HepG2 (cell line): Measurements from ENCODE around the gene HEPHL1. TPM values are rescaled to one million over a fixed set of nuclear protein-coding genes. Genes with fewer than 3 reads are reported as not detected.
"Not testable (repeated sequence)": the region's sequence is repeated elsewhere in the genome, so short reads cannot be mapped to it uniquely, and the experiment has no call there.

Experiments used
- ATAC-seq: fragments of 200-7000 bp; cut with Tn5 transposase; 3 replicates; pipeline ENCODE4 v1.9.1; 2020; ENCODE audit warnings: mild to moderate bottlenecking, moderate library complexity
- BruUV-seq: library from RNA; stranded (reverse); fragments of 400-500 nt; replicated peaks from 2 replicates; lab custom pipeline; 2021; lab: Mats Ljungman, UMichigan
- CTCF ChIA-PET: fragments of 300-600 bp; formaldehyde crosslinking; extraction: SDS; loops from one replicate; lab custom pipeline; 2021; ENCODE audit warnings: low total read pairs, inconsistent platforms, low intra/inter-chr PET ratio; lab: Yijun Ruan, JAX
- POLR2A ChIA-PET: fragments of 350-600 bp; sonication (Branson Sonifier 250); formaldehyde crosslinking; loops from one replicate; lab custom pipeline; 2020; ENCODE audit warnings: antibody characterized with exemption, inconsistent platforms; lab: Yijun Ruan, JAX
- DNase-seq: peaks from one replicate; pipeline ENCODE4 v3.0.0-alpha.2; 2015; ENCODE audit warnings: low spot score
- FAIRE-seq: peaks from 3 replicates; lab custom pipeline; 2011; peaks lifted over from hg19 to GRCh38; lab: Jason Lieb, UNC
- H2AFZ ChIP-seq: one replicate; pipeline ENCODE4 v1.6.1; 2011; ENCODE audit warnings: low read length, inconsistent platforms
- H3K27ac ChIP-seq: fragments of 300-600 bp; 3 replicates; pipeline ENCODE4 v1.8.0; 2011; ENCODE audit warnings: mixed run types, mild to moderate bottlenecking, mixed read lengths, low read length, inconsistent platforms; ENCODE audit not compliant: insufficient read depth; ENCODE audit errors: extremely low read length
- H3K27me3 ChIP-seq, 2 experiments: fragments of 200-600 bp in 1 of 2; 2 replicates in 1 of 2; 3 replicates in 1 of 2; pipeline versions ENCODE4 v1.6.0 to v1.8.0; 2011; ENCODE audit warnings: low read length in 2 of 2, mild to moderate bottlenecking in 2 of 2, moderate library complexity in 2 of 2, inconsistent platforms in 1 of 2; ENCODE audit not compliant: insufficient read depth in 2 of 2, control insufficient read depth in 1 of 2
- H3K36me3 ChIP-seq, 2 experiments: fragments of 200-600 bp in 1 of 2; replicated peaks in 1 of 2; 2 replicates in 1 of 2; 3 replicates in 1 of 2; pipeline versions ENCODE4 v1.5.1 to v1.8.0; 2011; ENCODE audit warnings: low read length in 2 of 2, inconsistent platforms in 1 of 2; ENCODE audit not compliant: insufficient read depth in 2 of 2, control insufficient read depth in 1 of 2
- H3K4me1 ChIP-seq: 2 replicates; pipeline ENCODE4 v1.5.1; 2012; ENCODE audit warnings: low read length, inconsistent platforms; ENCODE audit not compliant: insufficient read depth
- H3K4me2 ChIP-seq: 2 replicates; pipeline ENCODE4 v1.6.0; 2011; ENCODE audit warnings: low read depth, low read length, inconsistent platforms
- H3K4me3 ChIP-seq, 3 experiments: fragments of 200-600 bp in 1 of 3; sonication (generic), shearing (Covaris generic) in 1 of 3; replicated peaks in 1 of 3; 2 replicates each; pipeline ENCODE4 v1.5.1; 2011 to 2016; ENCODE audit warnings: low read length in 3 of 3, inconsistent platforms in 2 of 3, low read depth in 2 of 3, mild to moderate bottlenecking in 2 of 3, control low read depth in 1 of 3, mixed read lengths in 1 of 3; ENCODE audit not compliant: insufficient read depth in 1 of 3
- H3K79me2 ChIP-seq: one replicate; pipeline ENCODE4 v1.6.1; 2011; ENCODE audit warnings: low read length, inconsistent platforms; ENCODE audit not compliant: insufficient read depth
- H3K9ac ChIP-seq: 2 replicates; pipeline ENCODE4 v1.6.0; 2011; ENCODE audit warnings: mild to moderate bottlenecking, low read depth, low read length, inconsistent platforms; ENCODE audit not compliant: insufficient read depth
- H3K9me3 ChIP-seq: 2 replicates; pipeline ENCODE4 v1.5.1; 2012; ENCODE audit warnings: mild to moderate bottlenecking, low read length
- H4K20me1 ChIP-seq: 2 replicates; pipeline ENCODE4 v1.6.0; 2011; ENCODE audit warnings: inconsistent platforms, mild to moderate bottlenecking, low read length, moderate library complexity; ENCODE audit not compliant: insufficient read depth
- ATF7 ChIP-seq, 2 experiments: fragments of 450-650 bp in 1 of 2; sonication (generic) in 1 of 2; formaldehyde crosslinking in 1 of 2; IDR thresholded peaks; 2 replicates each; pipeline versions ENCODE4 v1.4.0 to v1.6.1; 2016 to 2020; ENCODE audit warnings: antibody characterized with exemption in 1 of 2, mild to moderate bottlenecking in 1 of 2, missing genetic modification reagents in 1 of 2
- FOXK2 ChIP-seq: fragments of 450-650 bp; IDR thresholded peaks from 2 replicates; pipeline ENCODE4 v1.6.1; 2016
- MAFK ChIP-seq, 2 experiments: IDR thresholded peaks in 1 of 2; conservative IDR thresholded peaks in 1 of 2; 2 replicates each; pipeline ENCODE4 v1.6.1; 2011; ENCODE audit warnings: improper control_type of control experiment in 2 of 2, low read length in 2 of 2
- TAF15 ChIP-seq: fragments of 200-400 bp; formaldehyde crosslinking; IDR thresholded peaks from one replicate; pipeline ENCODE4 v1.6.1; 2018; ENCODE audit warnings: mild to moderate bottlenecking, low read depth, low read length; ENCODE audit not compliant: poor library complexity, severe bottlenecking
- TBX3 ChIP-seq: fragments of 450-650 bp; IDR thresholded peaks from 2 replicates; pipeline ENCODE4 v1.6.1; 2017; ENCODE audit warnings: antibody characterized with exemption, mild to moderate bottlenecking, inconsistent platforms, borderline replicate concordance
- ZNF317 ChIP-seq: sonication (generic); formaldehyde crosslinking; IDR thresholded peaks from 2 replicates; pipeline ENCODE4 v1.5.0; 2020; ENCODE audit warnings: mild to moderate bottlenecking, missing genetic modification reagents
- WGBS: methylation state at CpG from one replicate; pipeline ENCODE4 v1.1.6; 2017; ENCODE audit warnings: low lambda C conversion rate; 5-methylcytosine and 5-hydroxymethylcytosine counted together
- in situ Hi-C: cut with HindIII; loops from 2 replicates; pipeline ENCODE4 v1.10.0; 2017; ENCODE audit warnings: low pct_unique_long_range_greater_than_20kb; ENCODE audit not compliant: extremely low pct_ligation_motif_present
- intact Hi-C: fragments of 100-400 bp; cut with micrococcal nuclease; formaldehyde crosslinking; loops from one replicate; pipeline ENCODE4 v1.10.0; 2022; ENCODE audit not compliant: unreplicated experiment
- polyA plus RNA-seq, 8 experiments: library from polyadenylated mRNA; depleted of rRNA in 3 of 8; stranded (reverse) in 7 of 8; unstranded in 1 of 8; fragments of >200 nt; fragmentation: Illumina TruSeq in 4 of 8; extraction: Trizol in 4 of 8; gene quantifications; 2 replicates each; pipeline versions ENCODE4 v1.2.1 to v1.2.3, GENCODE V29; 2011 to 2016; ENCODE audit warnings: low read depth in 4 of 8, missing spikeins in 1 of 8, mixed read lengths in 1 of 8; ENCODE audit not compliant: insufficient read depth in 1 of 8
- total RNA-seq, 5 experiments: library from RNA; depleted of rRNA; stranded (reverse); fragments of >200 nt; fragmentation: Illumina TruSeq; extraction: Trizol; gene quantifications; 2 replicates each; pipeline ENCODE4 v1.2.3, GENCODE V29; 2016; ENCODE audit warnings: low read depth in 1 of 5
- TF ChIP-seq, protein P1 (sequence below): sonication (generic); formaldehyde crosslinking; IDR thresholded peaks from 2 replicates; pipeline ENCODE4 v1.9.0; 2021; ENCODE audit warnings: missing genetic modification reagents, borderline replicate concordance
- TF ChIP-seq, protein P2 (sequence below): sonication (generic); formaldehyde crosslinking; IDR thresholded peaks from 2 replicates; pipeline ENCODE4 v1.4.0; 2020; ENCODE audit warnings: mild to moderate bottlenecking, missing genetic modification reagents, borderline replicate concordance

HEPHL1 gene
- total and polyA plus RNA-seq, 2 of the 13 experiments (the other 11 are each of a cell fraction or from before 2014, with no cell fraction given): 0.04 to 0.05 TPM

DNA sequence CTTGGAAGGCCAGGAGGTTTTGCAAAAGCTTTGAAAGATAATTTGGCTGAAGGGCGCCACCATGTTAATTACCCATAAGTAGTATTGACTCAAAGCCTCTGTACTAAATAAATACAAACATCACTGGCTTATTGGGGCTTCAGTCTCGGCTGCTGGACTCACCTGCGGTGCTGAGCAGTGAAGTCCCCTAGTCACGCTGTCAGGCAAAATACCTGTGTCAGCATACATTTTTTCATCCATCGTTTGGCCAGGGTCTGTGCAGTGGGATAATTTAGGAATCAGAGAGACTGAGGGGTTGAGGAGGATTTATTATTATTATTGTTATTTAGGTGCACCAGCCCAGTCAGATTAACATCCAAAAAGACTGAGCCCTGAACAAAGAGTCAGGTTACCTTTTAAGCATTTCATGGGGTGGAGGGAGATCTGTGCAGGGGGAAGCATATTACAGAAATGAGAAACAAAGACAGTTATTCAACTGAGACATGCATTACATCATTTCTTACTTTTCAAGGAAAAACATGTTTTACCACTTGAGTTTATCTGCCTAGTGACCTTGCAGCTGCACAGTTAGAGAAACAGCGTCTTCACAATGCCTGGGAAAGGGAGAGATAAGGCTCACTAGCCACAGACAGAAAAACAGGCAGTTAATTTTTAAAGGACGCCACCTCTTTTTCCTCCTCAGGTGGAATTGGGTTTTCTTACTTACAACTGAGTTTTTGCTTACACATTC lies 47.7 kb upstream of the HEPHL1 start:
- TF ChIP-seq ATF7 (IDR thresholded peaks at IDR 0.05): peak; percentile 21; the same call in 1 of the 2 replicates
- ATAC-seq; H3K79me2 ChIP-seq; H3K27me3 ChIP-seq; H3K27ac ChIP-seq; in situ Hi-C loops; H2AFZ ChIP-seq; H3K4me1 ChIP-seq; CTCF ChIA-PET; intact Hi-C loops; FAIRE-seq; DNase-seq; H3K4me2 ChIP-seq; H3K9ac ChIP-seq; H3K36me3 ChIP-seq; BruUV-seq; POLR2A ChIA-PET; H4K20me1 ChIP-seq; H3K9me3 ChIP-seq; H3K4me3 ChIP-seq; TF ChIP-seq ATF7 (CRISPR knock-in tag; IDR thresholded peaks at IDR 0.05): not testable (repeated sequence)
- TF ChIP-seq MAFK (conservative IDR thresholded peaks at IDR 0.05 in 1 of 2, IDR thresholded peaks at IDR 0.05 in 1 of 2; ENCODE audit: low read length in 2 of 2): peak; percentile 8 to 31; a peak in 1 of 4 replicates
- 13% methylated on average over 7 of the region's 7 CpGs for WGBS

DNA sequence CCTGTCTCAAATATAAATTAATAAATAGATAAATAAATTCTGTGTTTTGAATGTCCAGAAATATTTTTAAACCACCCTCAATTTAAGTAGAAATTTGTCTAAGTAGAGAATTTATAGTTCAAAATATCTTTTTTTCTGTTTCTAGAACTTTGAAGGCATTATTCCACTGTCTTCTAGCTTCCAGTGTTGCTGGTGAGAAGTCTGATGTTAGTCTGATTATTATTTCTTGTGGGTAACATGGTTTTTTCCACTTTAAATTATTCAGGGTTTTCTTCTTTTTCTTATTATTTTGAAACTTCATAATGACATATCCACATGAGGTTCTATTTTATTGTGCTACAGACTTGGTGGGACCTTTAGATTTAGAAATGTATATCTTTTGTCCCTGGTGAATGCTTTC lies 46.4 kb upstream of the HEPHL1 start:
- Histone ChIP-seq H2AFZ (no peak overlapping the region), H3K4me3 (no peak overlapping the region), H3K79me2 (no peaks in the 10 kb centered on the region), H3K9me3 (peaks cover 6% of the 10 kb centered on the region; the same call in 1 of the 2 replicates), H3K36me3 (no peaks in the 10 kb centered on the region), H3K27me3 (no peaks in the 10 kb centered on the region), H3K27ac (no peak overlapping the region), H3K4me2 (no peak overlapping the region), H3K4me1 (no peaks in the 10 kb centered on the region), H4K20me1 (no peaks in the 10 kb centered on the region), H3K9ac (no peak overlapping the region)
- FAIRE-seq: no peak
- DNase-seq: no peak
- in situ Hi-C loops: no loop called here
- intact Hi-C loops: no loop called here
- CTCF ChIA-PET: no interaction called here
- BruUV-seq: no TSS peak
- no peak for ATAC-seq
- TF ChIP-seq, protein P1, sequence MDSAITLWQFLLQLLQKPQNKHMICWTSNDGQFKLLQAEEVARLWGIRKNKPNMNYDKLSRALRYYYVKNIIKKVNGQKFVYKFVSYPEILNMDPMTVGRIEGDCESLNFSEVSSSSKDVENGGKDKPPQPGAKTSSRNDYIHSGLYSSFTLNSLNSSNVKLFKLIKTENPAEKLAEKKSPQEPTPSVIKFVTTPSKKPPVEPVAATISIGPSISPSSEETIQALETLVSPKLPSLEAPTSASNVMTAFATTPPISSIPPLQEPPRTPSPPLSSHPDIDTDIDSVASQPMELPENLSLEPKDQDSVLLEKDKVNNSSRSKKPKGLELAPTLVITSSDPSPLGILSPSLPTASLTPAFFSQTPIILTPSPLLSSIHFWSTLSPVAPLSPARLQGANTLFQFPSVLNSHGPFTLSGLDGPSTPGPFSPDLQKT (CRISPR knock-in tag): no peak
- TF ChIP-seq FOXK2: no peak
- no peak for TF ChIP-seq TAF15
- TF ChIP-seq, protein P2, sequence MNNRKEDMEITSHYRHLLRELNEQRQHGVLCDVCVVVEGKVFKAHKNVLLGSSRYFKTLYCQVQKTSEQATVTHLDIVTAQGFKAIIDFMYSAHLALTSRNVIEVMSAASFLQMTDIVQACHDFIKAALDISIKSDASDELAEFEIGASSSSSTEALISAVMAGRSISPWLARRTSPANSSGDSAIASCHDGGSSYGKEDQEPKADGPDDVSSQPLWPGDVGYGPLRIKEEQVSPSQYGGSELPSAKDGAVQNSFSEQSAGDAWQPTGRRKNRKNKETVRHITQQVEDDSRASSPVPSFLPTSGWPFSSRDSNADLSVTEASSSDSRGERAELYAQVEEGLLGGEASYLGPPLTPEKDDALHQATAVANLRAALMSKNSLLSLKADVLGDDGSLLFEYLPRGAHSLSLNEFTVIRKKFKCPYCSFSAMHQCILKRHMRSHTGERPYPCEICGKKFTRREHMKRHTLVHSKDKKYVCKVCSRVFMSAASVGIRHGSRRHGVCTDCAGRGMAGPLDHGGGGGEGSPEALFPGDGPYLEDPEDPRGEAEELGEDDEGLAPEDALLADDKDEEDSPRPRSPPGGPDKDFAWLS: no peak
- no peak for TF ChIP-seq TBX3
- TF ChIP-seq ZNF317 (CRISPR knock-in tag): peak; percentile 96
- POLR2A ChIA-PET: no interaction called here
